Neuronal stem cell (in vitro differentiated cells): ENCODE results near the gene MAPT.

ENCODE experiments used
- DNase-seq: peaks from one replicate; pipeline ENCODE4 v3.0.0-alpha.2; 2013; ENCODE audit warnings: low spot score
- H2AFZ ChIP-seq: one replicate; pipeline ENCODE4 v1.6.1; 2013; ENCODE audit warnings: mild to moderate bottlenecking, low read length, inconsistent platforms
- H2AK5ac ChIP-seq: 2 replicates; pipeline ENCODE4 v1.6.1; 2013; ENCODE audit warnings: low read depth, mild to moderate bottlenecking, inconsistent platforms, low read length, moderate library complexity, mixed read lengths
- H2BK120ac ChIP-seq: 2 replicates; pipeline ENCODE4 v1.6.1; 2013; ENCODE audit warnings: low read depth, mild to moderate bottlenecking, inconsistent platforms, low read length, moderate library complexity, mixed read lengths
- H2BK12ac ChIP-seq: one replicate; pipeline ENCODE4 v1.6.1; 2013; ENCODE audit warnings: low read length, inconsistent platforms
- H2BK15ac ChIP-seq: 2 replicates; pipeline ENCODE4 v1.6.1; 2013; ENCODE audit warnings: mild to moderate bottlenecking, low read length, inconsistent platforms, mixed read lengths
- H2BK5ac ChIP-seq: one replicate; pipeline ENCODE4 v1.6.1; 2013; ENCODE audit warnings: inconsistent platforms, mild to moderate bottlenecking, low read length, moderate library complexity
- H3K14ac ChIP-seq: one replicate; pipeline ENCODE4 v1.6.1; 2013; ENCODE audit warnings: low read length, inconsistent platforms
- H3K18ac ChIP-seq: 2 replicates; pipeline ENCODE4 v1.6.1; 2013; ENCODE audit warnings: low read length, inconsistent platforms
- H3K23ac ChIP-seq: 2 replicates; pipeline ENCODE4 v1.6.1; 2013; ENCODE audit warnings: low read depth, mild to moderate bottlenecking, mixed read lengths, low read length, inconsistent platforms; ENCODE audit not compliant: poor library complexity
- H3K27ac ChIP-seq: replicated peaks from 3 replicates; pipeline ENCODE4 v1.5.1; 2013; ENCODE audit warnings: low read length, inconsistent platforms
- H3K27me3 ChIP-seq, 3 experiments: 2 replicates each; pipeline ENCODE4 v1.6.1; 2013; ENCODE audit warnings: low read length in 3 of 3, mild to moderate bottlenecking in 2 of 3, inconsistent platforms in 1 of 3, low read depth in 1 of 3, mixed read lengths in 1 of 3, moderate library complexity in 1 of 3; ENCODE audit not compliant: control insufficient read depth in 3 of 3, insufficient read depth in 3 of 3
- H3K36me3 ChIP-seq, 2 donors: replicated peaks in 1 of 2; 2 replicates each; pipeline ENCODE4 v1.6.1; 2013; ENCODE audit warnings: low read length in 2 of 2; ENCODE audit not compliant: control insufficient read depth in 2 of 2, insufficient read depth in 2 of 2
- H3K4ac ChIP-seq: 2 replicates; pipeline ENCODE4 v1.6.1; 2013; ENCODE audit warnings: inconsistent platforms, mild to moderate bottlenecking, low read length, moderate library complexity
- H3K4me1 ChIP-seq, 2 donors: 1 replicate in 1 of 2; 2 replicates in 1 of 2; pipeline ENCODE4 v1.6.1; 2013; ENCODE audit warnings: low read length in 2 of 2, low read depth in 1 of 2; ENCODE audit not compliant: control insufficient read depth in 2 of 2, insufficient read depth in 1 of 2
- H3K4me2 ChIP-seq: one replicate; pipeline ENCODE4 v1.6.1; 2013; ENCODE audit warnings: mild to moderate bottlenecking, low read length, inconsistent platforms; ENCODE audit not compliant: insufficient read depth, poor library complexity, severe bottlenecking
- H3K4me3 ChIP-seq, 2 donors: 2 replicates each; pipeline ENCODE4 v1.5.1; 2013; ENCODE audit warnings: low read length in 2 of 2, mild to moderate bottlenecking in 2 of 2, inconsistent platforms in 1 of 2, moderate library complexity in 1 of 2
- H3K79me1 ChIP-seq: one replicate; pipeline ENCODE4 v1.6.1; 2013; ENCODE audit warnings: low read depth, mild to moderate bottlenecking, inconsistent platforms, low read length, moderate library complexity
- H3K9ac ChIP-seq: one replicate; pipeline ENCODE4 v1.6.1; 2013; ENCODE audit warnings: mild to moderate bottlenecking, low read depth, low read length, inconsistent platforms; ENCODE audit not compliant: poor library complexity
- H3K9me3 ChIP-seq, 2 donors: replicated peaks in 1 of 2; 2 replicates each; pipeline versions ENCODE3 to v1.6.1; 2013; ENCODE audit warnings: low read length in 2 of 2, mild to moderate bottlenecking in 2 of 2, inconsistent platforms in 1 of 2, low read depth in 1 of 2, mixed read lengths in 1 of 2, moderate library complexity in 1 of 2; ENCODE audit not compliant: control insufficient read depth in 2 of 2, insufficient read depth in 1 of 2
- H4K8ac ChIP-seq: one replicate; pipeline ENCODE4 v1.6.1; 2013; ENCODE audit warnings: low read depth, mild to moderate bottlenecking, inconsistent platforms, low read length, moderate library complexity
- H4K91ac ChIP-seq: one replicate; pipeline ENCODE4 v1.6.1; 2013; ENCODE audit warnings: low read length, low read depth, mild to moderate bottlenecking, inconsistent platforms; ENCODE audit not compliant: poor library complexity
- WGBS, 2 donors: extraction: QIAGEN DNeasy Blood & Tissue Kit; methylation state at CpG; one replicate each; pipeline ENCODE4 v1.1.7; 2013; ENCODE audit warnings: missing lambda C conversion rate in 2 of 2, mixed read lengths in 1 of 2; ENCODE audit not compliant: insufficient read length in 2 of 2, insufficient replicate concordance in 1 of 2; ENCODE audit errors: extremely low coverage in 2 of 2; 5-methylcytosine and 5-hydroxymethylcytosine counted together

The MAPT gene

DNA sequence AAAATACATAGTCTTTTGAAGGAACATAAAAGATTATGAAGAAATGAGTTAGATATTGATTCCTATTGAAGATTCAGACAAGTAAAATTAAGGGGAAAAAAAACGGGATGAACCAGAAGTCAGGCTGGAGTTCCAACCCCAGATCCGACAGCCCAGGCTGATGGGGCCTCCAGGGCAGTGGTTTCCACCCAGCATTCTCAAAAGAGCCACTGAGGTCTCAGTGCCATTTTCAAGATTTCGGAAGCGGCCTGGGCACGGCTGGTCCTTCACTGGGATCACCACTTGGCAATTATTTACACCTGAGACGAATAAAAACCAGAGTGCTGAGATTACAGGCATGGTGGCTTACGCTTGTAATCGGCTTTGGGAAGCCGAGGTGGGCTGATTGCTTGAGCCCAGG is 114.2 kb downstream of the MAPT start:
- H3K9ac ChIP-seq = no peak overlapping the region
- H3K79me1 ChIP-seq = no peaks in the 10 kb centered on the region
- H4K91ac ChIP-seq = no peak overlapping the region
- H2BK15ac ChIP-seq = no peak overlapping the region
- no peak overlapping the region for H3K4me3 ChIP-seq
- H3K4ac ChIP-seq = no peak overlapping the region
- no peak overlapping the region for H3K27ac ChIP-seq
- WGBS, 2 donors = no CpG with 5 or more reads among the region's 9 CpGs
- peaks cover 5 to 6% of the 10 kb centered on the region in 2 donors for H3K4me1 ChIP-seq
- no peak overlapping the region for H2BK5ac ChIP-seq
- no peak overlapping the region for H3K4me2 ChIP-seq
- H3K18ac ChIP-seq = no peak overlapping the region
- H2AK5ac ChIP-seq = no peak overlapping the region
- H2AFZ ChIP-seq = no peak overlapping the region
- H3K23ac ChIP-seq = no peak overlapping the region
- peaks cover 0 to 5% (median 0%) of the 10 kb centered on the region in 3 experiments for H3K27me3 ChIP-seq
- H2BK12ac ChIP-seq = no peak overlapping the region
- no peaks in the 10 kb centered on the region for H3K36me3 ChIP-seq
- H4K8ac ChIP-seq = no peak overlapping the region
- no peaks in the 10 kb centered on the region for H3K9me3 ChIP-seq
- no peak for DNase-seq
- H2BK120ac ChIP-seq = no peak overlapping the region
- H3K14ac ChIP-seq = no peak overlapping the region

DNA sequence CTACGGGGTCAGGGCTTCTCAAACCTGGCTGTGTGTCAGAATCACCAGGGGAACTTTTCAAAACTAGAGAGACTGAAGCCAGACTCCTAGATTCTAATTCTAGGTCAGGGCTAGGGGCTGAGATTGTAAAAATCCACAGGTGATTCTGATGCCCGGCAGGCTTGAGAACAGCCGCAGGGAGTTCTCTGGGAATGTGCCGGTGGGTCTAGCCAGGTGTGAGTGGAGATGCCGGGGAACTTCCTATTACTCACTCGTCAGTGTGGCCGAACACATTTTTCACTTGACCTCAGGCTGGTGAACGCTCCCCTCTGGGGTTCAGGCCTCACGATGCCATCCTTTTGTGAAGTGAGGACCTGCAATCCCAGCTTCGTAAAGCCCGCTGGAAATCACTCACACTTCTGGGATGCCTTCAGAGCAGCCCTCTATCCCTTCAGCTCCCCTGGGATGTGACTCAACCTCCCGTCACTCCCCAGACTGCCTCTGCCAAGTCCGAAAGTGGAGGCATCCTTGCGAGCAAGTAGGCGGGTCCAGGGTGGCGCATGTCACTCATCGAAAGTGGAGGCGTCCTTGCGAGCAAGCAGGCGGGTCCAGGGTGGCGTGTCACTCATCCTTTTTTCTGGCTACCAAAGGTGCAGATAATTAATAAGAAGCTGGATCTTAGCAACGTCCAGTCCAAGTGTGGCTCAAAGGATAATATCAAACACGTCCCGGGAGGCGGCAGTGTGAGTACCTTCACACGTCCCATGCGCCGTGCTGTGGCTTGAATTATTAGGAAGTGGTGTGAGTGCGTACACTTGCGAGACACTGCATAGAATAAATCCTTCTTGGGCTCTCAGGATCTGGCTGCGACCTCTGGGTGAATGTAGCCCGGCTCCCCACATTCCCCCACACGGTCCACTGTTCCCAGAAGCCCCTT is 115.6 kb downstream of the MAPT start:
- no peak overlapping the region for H2BK12ac ChIP-seq
- peaks cover 9 to 11% of the 10 kb centered on the region in 2 donors for H3K4me1 ChIP-seq
- DNase-seq = no peak
- no peak overlapping the region for H2BK5ac ChIP-seq
- no peak overlapping the region for H4K91ac ChIP-seq
- H3K27me3 ChIP-seq = peaks cover 0 to 5% (median 0%) of the 10 kb centered on the region in 3 experiments
- no peaks in the 10 kb centered on the region for H3K9me3 ChIP-seq
- no peak overlapping the region for H3K27ac ChIP-seq
- H2BK15ac ChIP-seq = no peak overlapping the region
- H3K36me3 ChIP-seq = no peaks in the 10 kb centered on the region
- no peak overlapping the region for H3K14ac ChIP-seq
- no peaks in the 10 kb centered on the region for H3K79me1 ChIP-seq
- H2BK120ac ChIP-seq = no peak overlapping the region
- WGBS, 2 donors = no CpG with 5 or more reads among the region's 33 CpGs
- H3K4me2 ChIP-seq = no peak overlapping the region
- no peak overlapping the region for H2AK5ac ChIP-seq
- H3K23ac ChIP-seq = no peak overlapping the region
- no peak overlapping the region for H2AFZ ChIP-seq
- peak overlapping the region in 1 of 2 donors; percentile 38 for H3K4me3 ChIP-seq
- no peak overlapping the region for H4K8ac ChIP-seq
- no peak overlapping the region for H3K9ac ChIP-seq
- H3K18ac ChIP-seq = no peak overlapping the region
- no peak overlapping the region for H3K4ac ChIP-seq

DNA sequence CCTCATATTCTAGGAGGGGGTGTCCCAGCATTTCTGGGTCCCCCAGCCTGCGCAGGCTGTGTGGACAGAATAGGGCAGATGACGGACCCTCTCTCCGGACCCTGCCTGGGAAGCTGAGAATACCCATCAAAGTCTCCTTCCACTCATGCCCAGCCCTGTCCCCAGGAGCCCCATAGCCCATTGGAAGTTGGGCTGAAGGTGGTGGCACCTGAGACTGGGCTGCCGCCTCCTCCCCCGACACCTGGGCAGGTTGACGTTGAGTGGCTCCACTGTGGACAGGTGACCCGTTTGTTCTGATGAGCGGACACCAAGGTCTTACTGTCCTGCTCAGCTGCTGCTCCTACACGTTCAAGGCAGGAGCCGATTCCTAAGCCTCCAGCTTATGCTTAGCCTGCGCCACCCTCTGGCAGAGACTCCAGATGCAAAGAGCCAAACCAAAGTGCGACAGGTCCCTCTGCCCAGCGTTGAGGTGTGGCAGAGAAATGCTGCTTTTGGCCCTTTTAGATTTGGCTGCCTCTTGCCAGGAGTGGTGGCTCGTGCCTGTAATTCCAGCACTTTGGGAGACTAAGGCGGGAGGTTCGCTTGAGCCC is 116.3 kb downstream of the MAPT start:
- Histone ChIP-seq H3K4ac (no peak overlapping the region), H3K9ac (no peak overlapping the region), H3K4me1 (peaks cover 9 to 11% of the 10 kb centered on the region in 2 donors), H3K9me3 (no peaks in the 10 kb centered on the region), H3K18ac (no peak overlapping the region), H3K14ac (no peak overlapping the region), H3K4me2 (no peak overlapping the region), H3K79me1 (no peaks in the 10 kb centered on the region), H3K36me3 (no peaks in the 10 kb centered on the region), H2AK5ac (no peak overlapping the region), H2BK5ac (no peak overlapping the region), H4K8ac (no peak overlapping the region), H3K27ac (no peak overlapping the region), H3K23ac (no peak overlapping the region), H4K91ac (no peak overlapping the region), H2BK15ac (no peak overlapping the region), H2BK12ac (no peak overlapping the region), H2AFZ (no peak overlapping the region), H3K27me3 (peaks cover 0 to 5% (median 0%) of the 10 kb centered on the region in 3 experiments), H2BK120ac (no peak overlapping the region), H3K4me3 (no peak overlapping the region)
- DNase-seq = no peak
- no CpG with 5 or more reads among the region's 16 CpGs for WGBS, 2 donors
